HepG2 (cell line): ENCODE measurements around the gene TRABD. TPM values are rescaled to one million over a fixed set of nuclear protein-coding genes. Genes with fewer than 3 reads are reported as not detected.
A peak's percentile ranks its signal among the peaks of the same experiment; 100 is the strongest.

Source experiments
- ATAC-seq: fragments of 200-7000 bp; cut with Tn5 transposase; 3 replicates; pipeline ENCODE4 v1.9.1; 2020; ENCODE audit warnings: mild to moderate bottlenecking, moderate library complexity
- BruUV-seq: library from RNA; stranded (reverse); fragments of 400-500 nt; replicated peaks from 2 replicates; lab custom pipeline; 2021; lab: Mats Ljungman, UMichigan
- CTCF ChIA-PET: fragments of 300-600 bp; formaldehyde crosslinking; extraction: SDS; loops from one replicate; lab custom pipeline; 2021; ENCODE audit warnings: low total read pairs, inconsistent platforms, low intra/inter-chr PET ratio; lab: Yijun Ruan, JAX
- POLR2A ChIA-PET: fragments of 350-600 bp; sonication (Branson Sonifier 250); formaldehyde crosslinking; loops from one replicate; lab custom pipeline; 2020; ENCODE audit warnings: antibody characterized with exemption, inconsistent platforms; lab: Yijun Ruan, JAX
- DNase-seq: peaks from one replicate; pipeline ENCODE4 v3.0.0-alpha.2; 2015; ENCODE audit warnings: low spot score
- FAIRE-seq: peaks from 3 replicates; lab custom pipeline; 2011; peaks lifted over from hg19 to GRCh38; lab: Jason Lieb, UNC
- H2AFZ ChIP-seq: one replicate; pipeline ENCODE4 v1.6.1; 2011; ENCODE audit warnings: low read length, inconsistent platforms
- H3K27ac ChIP-seq: fragments of 300-600 bp; 3 replicates; pipeline ENCODE4 v1.8.0; 2011; ENCODE audit warnings: mixed run types, mild to moderate bottlenecking, mixed read lengths, low read length, inconsistent platforms; ENCODE audit not compliant: insufficient read depth; ENCODE audit errors: extremely low read length
- H3K27me3 ChIP-seq, 2 experiments: fragments of 200-600 bp in 1 of 2; 2 replicates in 1 of 2; 3 replicates in 1 of 2; pipeline versions ENCODE4 v1.6.0 to v1.8.0; 2011; ENCODE audit warnings: low read length in 2 of 2, mild to moderate bottlenecking in 2 of 2, moderate library complexity in 2 of 2, inconsistent platforms in 1 of 2; ENCODE audit not compliant: insufficient read depth in 2 of 2, control insufficient read depth in 1 of 2
- H3K36me3 ChIP-seq, 2 experiments: fragments of 200-600 bp in 1 of 2; replicated peaks in 1 of 2; 2 replicates in 1 of 2; 3 replicates in 1 of 2; pipeline versions ENCODE4 v1.5.1 to v1.8.0; 2011; ENCODE audit warnings: low read length in 2 of 2, inconsistent platforms in 1 of 2; ENCODE audit not compliant: insufficient read depth in 2 of 2, control insufficient read depth in 1 of 2
- H3K4me1 ChIP-seq: 2 replicates; pipeline ENCODE4 v1.5.1; 2012; ENCODE audit warnings: low read length, inconsistent platforms; ENCODE audit not compliant: insufficient read depth
- H3K4me2 ChIP-seq: 2 replicates; pipeline ENCODE4 v1.6.0; 2011; ENCODE audit warnings: low read depth, low read length, inconsistent platforms
- H3K4me3 ChIP-seq, 3 experiments: fragments of 200-600 bp in 1 of 3; sonication (generic), shearing (Covaris generic) in 1 of 3; replicated peaks in 1 of 3; 2 replicates each; pipeline ENCODE4 v1.5.1; 2011 to 2016; ENCODE audit warnings: low read length in 3 of 3, inconsistent platforms in 2 of 3, low read depth in 2 of 3, mild to moderate bottlenecking in 2 of 3, control low read depth in 1 of 3, mixed read lengths in 1 of 3; ENCODE audit not compliant: insufficient read depth in 1 of 3
- H3K79me2 ChIP-seq: one replicate; pipeline ENCODE4 v1.6.1; 2011; ENCODE audit warnings: low read length, inconsistent platforms; ENCODE audit not compliant: insufficient read depth
- H3K9ac ChIP-seq: 2 replicates; pipeline ENCODE4 v1.6.0; 2011; ENCODE audit warnings: mild to moderate bottlenecking, low read depth, low read length, inconsistent platforms; ENCODE audit not compliant: insufficient read depth
- H3K9me3 ChIP-seq: 2 replicates; pipeline ENCODE4 v1.5.1; 2012; ENCODE audit warnings: mild to moderate bottlenecking, low read length
- H4K20me1 ChIP-seq: 2 replicates; pipeline ENCODE4 v1.6.0; 2011; ENCODE audit warnings: inconsistent platforms, mild to moderate bottlenecking, low read length, moderate library complexity; ENCODE audit not compliant: insufficient read depth
- AGO1 ChIP-seq: fragments of 200-400 bp; formaldehyde crosslinking; IDR thresholded peaks from 2 replicates; pipeline ENCODE4 v1.6.1; 2017; ENCODE audit warnings: mild to moderate bottlenecking, low read depth, low read length, moderate library complexity; ENCODE audit not compliant: poor library complexity, severe bottlenecking
- AGO2 ChIP-seq: fragments of 200-400 bp; formaldehyde crosslinking; optimal IDR thresholded peaks from 2 replicates; pipeline ENCODE3; 2017; ENCODE audit warnings: mild to moderate bottlenecking, low read depth, low read length, moderate library complexity
- CHD2 ChIP-seq: IDR thresholded peaks from 2 replicates; pipeline ENCODE4 v1.6.1; 2011; ENCODE audit warnings: low read depth, low read length, improper control_type of control experiment
- DBP ChIP-seq: sonication (generic); formaldehyde crosslinking; IDR thresholded peaks from 2 replicates; pipeline ENCODE4 v1.4.0; 2020; ENCODE audit warnings: missing genetic modification reagents; ENCODE audit errors: not compliant biosample characterization
- HIVEP1 ChIP-seq: sonication (generic); formaldehyde crosslinking; IDR thresholded peaks from 2 replicates; pipeline ENCODE4 v1.4.0; 2020; ENCODE audit warnings: mild to moderate bottlenecking, missing genetic modification reagents
- HNRNPLL ChIP-seq: fragments of 200-400 bp; formaldehyde crosslinking; IDR thresholded peaks from 2 replicates; pipeline ENCODE4 v1.6.1; 2017; ENCODE audit warnings: mild to moderate bottlenecking, low read depth, low read length; ENCODE audit not compliant: poor library complexity, severe bottlenecking
- KDM5B ChIP-seq: sonication (generic); formaldehyde crosslinking; IDR thresholded peaks from 2 replicates; pipeline ENCODE4 v1.4.0; 2020; ENCODE audit warnings: missing genetic modification reagents, mild to moderate bottlenecking, borderline replicate concordance
- RBFOX2 ChIP-seq: fragments of 200-400 bp; formaldehyde crosslinking; IDR thresholded peaks from 2 replicates; pipeline ENCODE4 v1.6.1; 2017; ENCODE audit warnings: low read depth, mild to moderate bottlenecking, low read length
- RBM22 ChIP-seq: fragments of 200-400 bp; formaldehyde crosslinking; optimal IDR thresholded peaks from 2 replicates; pipeline ENCODE3; 2017; ENCODE audit warnings: mild to moderate bottlenecking, low read length, moderate library complexity
- RBM39 ChIP-seq: fragments of 200-400 bp; formaldehyde crosslinking; IDR thresholded peaks from one replicate; pipeline ENCODE4 v1.6.1; 2018; ENCODE audit warnings: antibody characterized with exemption, mild to moderate bottlenecking, low read depth, low read length; ENCODE audit not compliant: poor library complexity, severe bottlenecking
- ZNF563 ChIP-seq: sonication (generic); formaldehyde crosslinking; IDR thresholded peaks from 2 replicates; pipeline ENCODE4 v1.8.0; 2022; ENCODE audit warnings: mild to moderate bottlenecking, moderate library complexity, missing genetic modification reagents
- ZNF879 ChIP-seq: sonication (generic); formaldehyde crosslinking; IDR thresholded peaks from 2 replicates; pipeline ENCODE4 v1.8.1; 2023; ENCODE audit warnings: missing genetic modification reagents
- WGBS: methylation state at CpG from one replicate; pipeline ENCODE4 v1.1.6; 2017; ENCODE audit warnings: low lambda C conversion rate; 5-methylcytosine and 5-hydroxymethylcytosine counted together
- in situ Hi-C: cut with HindIII; loops from 2 replicates; pipeline ENCODE4 v1.10.0; 2017; ENCODE audit warnings: low pct_unique_long_range_greater_than_20kb; ENCODE audit not compliant: extremely low pct_ligation_motif_present
- intact Hi-C: fragments of 100-400 bp; cut with micrococcal nuclease; formaldehyde crosslinking; loops from one replicate; pipeline ENCODE4 v1.10.0; 2022; ENCODE audit not compliant: unreplicated experiment
- polyA plus RNA-seq, 8 experiments: library from polyadenylated mRNA; depleted of rRNA in 3 of 8; stranded (reverse) in 7 of 8; unstranded in 1 of 8; fragments of >200 nt; fragmentation: Illumina TruSeq in 4 of 8; extraction: Trizol in 4 of 8; gene quantifications; 2 replicates each; pipeline versions ENCODE4 v1.2.1 to v1.2.3, GENCODE V29; 2011 to 2016; ENCODE audit warnings: low read depth in 4 of 8, missing spikeins in 1 of 8, mixed read lengths in 1 of 8; ENCODE audit not compliant: insufficient read depth in 1 of 8
- total RNA-seq, 5 experiments: library from RNA; depleted of rRNA; stranded (reverse); fragments of >200 nt; fragmentation: Illumina TruSeq; extraction: Trizol; gene quantifications; 2 replicates each; pipeline ENCODE4 v1.2.3, GENCODE V29; 2016; ENCODE audit warnings: low read depth in 1 of 5

Gene TRABD
- total and polyA plus RNA-seq, 2 of the 13 experiments (the other 11 are each of a cell fraction or from before 2014, with no cell fraction given), result 21.5 to 28.9 TPM

DNA sequence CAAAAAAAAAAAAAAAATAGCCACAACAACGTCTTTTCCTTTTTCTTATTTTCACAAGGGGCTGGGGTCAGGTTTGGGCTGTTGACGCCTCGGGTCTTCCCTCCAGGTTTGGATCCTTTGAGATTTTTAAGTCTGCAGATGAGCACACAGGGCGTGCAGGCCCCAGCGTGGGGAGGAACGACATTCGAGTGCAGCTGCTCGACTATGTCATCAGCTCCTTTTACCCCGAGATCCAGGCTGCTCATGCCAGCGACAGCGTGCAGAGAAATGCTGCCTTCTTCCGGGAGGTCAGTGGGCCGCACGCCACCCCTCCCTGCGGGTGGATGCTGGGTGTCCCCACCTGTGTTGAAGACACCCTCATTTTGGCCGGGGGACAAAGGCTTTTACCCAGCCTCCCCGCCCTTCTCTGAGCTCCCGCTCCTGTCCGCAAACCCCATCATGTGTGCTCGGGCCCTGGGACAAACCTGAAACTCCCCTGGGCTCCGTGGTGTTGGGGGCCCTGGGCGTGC, 22.8 kb downstream of the TRABD start:
- no peak overlapping the region for H3K27ac ChIP-seq
- POLR2A ChIA-PET, result no interaction called here
- WGBS, result 98% methylated on average over 16 of the region's 22 CpGs
- H3K4me1 ChIP-seq, result peaks cover 22% of the 10 kb centered on the region; the same call in 1 of the 2 replicates
- H3K9me3 ChIP-seq, result no peaks in the 10 kb centered on the region
- intact Hi-C loops (no loop called here), in situ Hi-C loops (loop anchor here (5.0 kb wide), 1 partner anchor 61 kb away; no protein-coding TSS in a partner anchor)
- H3K36me3 ChIP-seq, result peaks cover 10 to 44% of the 10 kb centered on the region in 2 experiments; a peak in 4 of 5 replicates
- H3K27me3 ChIP-seq, result no peaks in the 10 kb centered on the region
- TF ChIP-seq ZNF879 (CRISPR knock-in tag), result no peak
- no peak for TF ChIP-seq DBP (CRISPR knock-in tag)
- ATAC-seq (no peak), DNase-seq (no peak), FAIRE-seq (no peak)
- no TSS peak for BruUV-seq
- H2AFZ ChIP-seq, result no peak overlapping the region
- H3K9ac ChIP-seq, result no peak overlapping the region
- H3K4me2 ChIP-seq, result no peak overlapping the region
- peaks cover 21% of the 10 kb centered on the region for H3K79me2 ChIP-seq
- no peak overlapping the region for H3K4me3 ChIP-seq
- CTCF ChIA-PET, result interaction anchor here (0.9 to 2.5 kb wide), 2 partner anchors 59 to 60 kb away, joined by 3 to 39 read pairs; no protein-coding TSS in a partner anchor
- H4K20me1 ChIP-seq, result no peaks in the 10 kb centered on the region; the same call in 1 of the 2 replicates

GRCh38 chr22:50208939-50209892, 23.5 kb downstream of the TRABD start:
- BruUV-seq, result no TSS peak

More at GRCh38 chr22:50208939-50209892, 23.5 kb downstream of the TRABD start:
- no peak overlapping the region for H3K9ac ChIP-seq
- no peaks in the 10 kb centered on the region for H3K27me3 ChIP-seq
- no peaks in the 10 kb centered on the region for H3K9me3 ChIP-seq
- no peak overlapping the region for H2AFZ ChIP-seq
- WGBS, result 81% methylated on average over 3 of the region's 31 CpGs
- H3K36me3 ChIP-seq, result peaks cover 10 to 42% of the 10 kb centered on the region in 2 experiments; a peak in 4 of 5 replicates
- no peak for DNase-seq
- in situ Hi-C loops, result loop anchor here (5.0 kb wide), 1 partner anchor 62 kb away; no protein-coding TSS in a partner anchor
- TF ChIP-seq HNRNPLL (peak; percentile 6), RBM39 (no peak), HIVEP1 (CRISPR knock-in tag) (no peak), CHD2 (no peak), AGO2 (peak; percentile 62), RBM22 (peak; percentile 52), AGO1 (peak; percentile 60), KDM5B (CRISPR knock-in tag) (0 out of 2 replicates have a peak, but pooled peaks have one; percentile 35), ZNF563 (CRISPR knock-in tag) (no peak), RBFOX2 (peak; percentile 52)
- peaks cover 21% of the 10 kb centered on the region for H3K79me2 ChIP-seq
- peaks cover 19% of the 10 kb centered on the region; the same call in 1 of the 2 replicates for H3K4me1 ChIP-seq
- peak; percentile 19 for ATAC-seq
- no peaks in the 10 kb centered on the region; the same call in 1 of the 2 replicates for H4K20me1 ChIP-seq
- no peak overlapping the region for H3K4me2 ChIP-seq
- no peak overlapping the region for H3K4me3 ChIP-seq
- ChIA-PET CTCF (interaction anchor here (1.7 to 2.5 kb wide), 2 partner anchors 40 to 61 kb away, joined by 3 to 39 read pairs; no protein-coding TSS in a partner anchor), POLR2A (no interaction called here)
- H3K27ac ChIP-seq, result no peak overlapping the region
- FAIRE-seq, result no peak
- intact Hi-C loops, result loop anchor here (1.0 kb wide), 1 partner anchor 60 kb away; no protein-coding TSS in a partner anchor
